DMS114 treated with DMSO at 0.1 percent for 48 hours (cell line): ENCODE measurements around the gene TBC1D1.

Experiments used
- DNase-seq: peaks from one replicate; lab custom pipeline; 2025; ENCODE audit not compliant: unreplicated experiment; lab: John Stamatoyannopoulos, UW

The TBC1D1 gene

GRCh38 chr4:38045289-38045988, 154.6 kb downstream of the TBC1D1 start:
- no peak for DNase-seq

GRCh38 chr4:38046727-38047489, 156.0 kb downstream of the TBC1D1 start:
- DNase-seq: no peak

GRCh38 chr4:38049545-38050170, 158.8 kb downstream of the TBC1D1 start:
- no peak for DNase-seq

DNA sequence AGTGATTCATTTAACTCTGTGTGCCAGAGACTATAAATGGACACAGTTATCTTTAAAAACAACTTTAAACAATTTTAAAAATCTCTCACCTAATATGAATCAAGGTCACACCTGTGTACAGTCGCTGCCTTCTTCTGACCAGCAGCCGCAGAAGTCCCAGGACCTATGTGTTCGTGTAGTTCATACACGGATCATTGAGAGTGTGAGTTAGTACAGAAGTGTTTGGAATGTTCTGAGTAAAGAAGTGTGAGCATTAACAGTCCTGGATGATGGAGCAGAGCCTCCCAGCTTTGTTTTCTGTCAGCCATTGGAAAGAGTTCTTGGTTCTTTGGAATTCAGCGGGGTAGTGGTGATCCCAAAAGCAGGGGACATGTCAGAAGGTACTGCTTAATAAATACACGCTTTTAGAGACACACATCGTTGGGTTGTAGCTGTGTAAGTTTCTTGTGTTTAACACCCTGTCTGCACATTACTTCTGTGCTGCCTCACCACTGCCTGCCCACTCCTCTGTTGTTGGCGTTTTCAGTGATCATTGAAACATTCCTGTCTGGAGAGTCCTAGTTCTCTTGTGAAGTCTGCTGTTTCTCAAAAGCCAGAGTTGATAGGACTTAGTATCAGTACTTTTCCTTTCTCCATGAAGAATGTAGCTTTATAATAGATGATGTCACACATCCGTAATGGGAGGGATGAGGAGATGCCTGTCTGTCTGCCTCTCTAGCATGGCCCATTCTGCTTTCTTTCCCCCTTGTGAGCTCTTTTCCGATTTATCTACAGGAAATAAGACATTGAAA, 159.9 kb downstream of the TBC1D1 start:
- DNase-seq: no peak

DNA sequence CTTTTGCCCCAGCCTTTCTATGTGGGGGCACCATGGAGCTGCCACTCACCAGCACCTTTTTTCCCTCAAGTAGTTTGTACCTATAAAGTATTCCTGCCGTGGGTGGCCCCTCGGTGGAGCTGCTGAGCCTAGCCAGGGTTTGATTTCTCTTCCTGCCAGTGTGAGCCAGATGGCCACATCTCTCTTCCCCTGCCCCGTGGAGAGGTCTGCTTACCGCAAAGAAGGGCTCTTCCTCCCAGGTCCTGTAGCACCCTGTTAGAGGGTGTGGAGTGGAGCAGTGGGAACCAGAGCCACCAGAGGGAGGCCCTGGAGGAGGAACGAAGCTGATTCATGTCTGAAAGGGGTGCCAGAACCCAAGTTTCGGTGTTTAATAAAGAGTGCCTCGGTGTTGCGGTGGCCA, 164.7 kb downstream of the TBC1D1 start:
- no peak for DNase-seq

- no peak for DNase-seq
Observed at GRCh38 chr4:38056011-38056685, 165.3 kb downstream of the TBC1D1 start.

DNA sequence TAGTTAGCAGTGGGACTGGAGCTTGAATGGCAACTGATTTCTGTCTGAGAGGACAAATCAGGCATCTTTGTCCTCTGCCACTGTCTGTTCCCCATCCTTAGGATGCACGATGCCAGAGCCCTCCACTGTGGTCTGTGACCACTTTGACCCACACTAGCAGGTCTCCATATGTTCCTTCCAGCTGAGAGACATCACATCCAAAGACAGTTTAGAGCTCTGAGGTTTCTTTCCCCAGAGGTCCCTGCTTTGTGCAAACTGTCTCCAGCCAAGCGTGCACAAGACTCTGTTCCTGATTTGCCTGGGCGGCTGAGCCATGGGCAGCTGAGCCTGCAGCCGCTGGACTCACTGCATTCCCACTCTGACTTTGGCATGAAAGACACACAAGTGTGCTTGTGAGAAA, 167.3 kb downstream of the TBC1D1 start:
- no peak for DNase-seq

GRCh38 chr4:38060829-38061431, 170.0 kb downstream of the TBC1D1 start:
- DNase-seq: no peak

DNA sequence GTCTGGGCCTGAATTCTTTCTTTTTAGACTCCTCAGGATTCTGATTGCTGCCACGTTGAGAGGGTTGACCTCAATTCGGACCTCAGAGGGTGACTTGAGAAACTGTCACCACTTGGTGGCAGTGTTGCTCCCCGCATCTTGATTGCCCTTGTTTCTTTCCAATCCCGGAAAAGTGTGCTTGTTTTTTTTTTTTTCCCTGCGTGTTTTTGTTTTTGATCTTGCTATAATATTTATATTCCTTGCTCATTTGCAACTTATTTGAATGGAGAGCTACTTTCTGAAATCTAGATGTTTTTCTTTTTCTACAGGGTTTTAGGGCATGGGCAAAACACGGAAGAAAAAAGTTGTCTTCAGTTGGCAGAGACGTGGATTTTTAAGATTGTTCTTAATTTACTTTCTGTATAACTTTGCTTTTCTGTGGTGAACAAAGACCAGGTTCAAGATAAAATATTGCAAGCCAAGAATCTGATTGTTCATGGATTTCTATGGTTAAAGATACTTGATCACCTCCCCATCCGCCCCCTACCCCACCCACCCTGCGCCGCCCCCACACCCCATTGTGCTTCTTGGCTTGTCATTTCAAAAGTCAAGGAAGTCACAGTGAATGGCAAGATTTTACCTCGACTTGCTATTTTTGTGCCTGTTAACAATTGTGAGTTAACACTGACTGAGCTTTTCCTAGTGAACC, 171.3 kb downstream of the TBC1D1 start:
- DNase-seq: peak; percentile 49

DNA sequence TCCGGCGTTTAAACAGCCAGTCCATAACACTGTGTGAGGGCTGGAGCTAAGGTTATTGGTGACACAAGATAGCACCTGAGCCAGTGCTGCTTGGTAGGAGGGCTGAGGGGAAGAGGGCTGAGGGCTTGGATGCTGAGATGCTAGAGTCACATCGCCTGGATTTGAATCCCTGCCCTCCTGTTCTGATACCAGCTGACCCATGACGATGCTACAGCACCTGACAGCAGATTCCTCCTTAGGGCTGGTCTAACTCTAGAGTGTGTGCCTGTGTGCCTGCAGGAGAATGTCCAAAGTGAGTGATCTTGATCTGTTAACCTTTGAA, 171.9 kb downstream of the TBC1D1 start:
- DNase-seq: no peak

DNA sequence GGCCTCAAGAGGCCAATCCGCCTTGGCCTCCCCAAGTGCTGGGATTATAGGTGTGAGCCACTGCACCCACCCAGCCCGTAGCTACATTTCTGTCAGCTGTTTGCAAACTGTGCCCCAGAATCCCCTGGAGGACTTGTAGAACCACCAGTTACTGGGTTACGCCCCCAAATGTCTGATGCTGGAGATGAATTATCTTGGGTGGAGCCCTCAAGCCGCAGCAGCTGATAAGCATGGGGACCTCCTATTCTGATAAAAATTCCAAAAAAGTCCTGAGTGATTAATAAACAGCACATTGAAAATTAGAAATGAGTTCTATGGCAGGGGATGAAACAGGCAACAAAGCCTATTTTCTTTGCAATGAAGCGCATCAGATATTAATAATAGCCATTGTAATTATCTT, 174.3 kb downstream of the TBC1D1 start:
- DNase-seq: no peak

DNA sequence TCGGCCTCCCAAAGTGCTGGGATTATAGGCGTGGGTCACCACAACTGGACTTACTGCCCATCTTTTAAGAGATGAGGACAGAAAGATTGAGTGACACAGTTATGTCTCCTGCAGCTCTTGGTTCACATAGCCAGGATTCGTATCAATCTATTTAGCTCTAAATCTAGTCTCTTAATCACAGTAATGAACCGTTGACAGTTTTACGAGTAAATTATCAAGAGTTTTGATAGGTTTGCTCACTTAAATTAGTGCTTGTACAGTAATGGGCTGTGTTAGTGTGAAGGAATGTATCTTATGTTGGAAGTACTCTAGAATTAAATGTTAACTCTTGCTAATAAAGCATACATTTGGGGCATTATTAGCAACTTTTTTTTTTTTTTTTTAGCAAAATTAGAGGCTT, 175.0 kb downstream of the TBC1D1 start:
- no peak for DNase-seq

DNA sequence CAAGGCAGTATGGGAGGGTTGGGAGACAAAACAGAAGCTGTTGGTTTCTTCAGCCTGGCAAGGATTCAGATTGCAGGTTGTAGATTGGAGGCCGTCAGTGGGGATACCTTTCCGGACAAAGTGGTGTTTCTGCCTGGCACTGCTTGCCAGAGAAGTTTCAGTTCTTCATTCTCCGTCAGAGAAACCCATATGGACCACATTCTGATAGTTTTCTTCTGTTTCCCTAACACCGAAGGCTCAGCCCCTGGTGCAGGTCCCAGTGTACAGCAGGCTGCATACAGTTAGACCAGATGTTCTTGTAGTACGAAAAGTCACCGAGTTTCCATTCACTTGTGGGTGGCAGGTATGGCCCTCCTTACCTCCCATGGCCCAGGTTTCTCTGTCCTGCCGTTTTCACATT, 176.6 kb downstream of the TBC1D1 start:
- DNase-seq: no peak

DNA sequence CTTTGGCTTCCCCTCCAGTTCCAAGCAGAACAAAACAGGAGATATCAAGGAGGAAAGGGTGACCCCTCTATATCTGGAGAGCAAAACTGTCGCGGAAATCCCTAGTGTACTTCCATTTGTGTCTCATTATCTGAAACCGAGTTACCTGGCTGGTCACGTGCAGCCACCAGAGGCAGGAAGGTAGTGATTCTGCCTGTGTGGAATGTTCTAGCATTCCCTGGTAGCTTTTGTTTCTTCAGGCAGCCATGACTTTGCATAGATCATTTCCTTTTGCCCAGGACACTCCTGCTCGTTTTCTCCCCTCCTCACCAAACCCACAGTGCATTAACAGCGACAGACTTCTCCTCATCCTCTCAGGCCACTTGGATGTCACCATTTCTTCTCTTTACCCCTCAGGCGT, 177.2 kb downstream of the TBC1D1 start:
- DNase-seq: no peak

GRCh38 chr4:38069271-38069760, 178.4 kb downstream of the TBC1D1 start:
- no peak for DNase-seq

- DNase-seq: no peak
Observed at GRCh38 chr4:38071801-38072431, 181.0 kb downstream of the TBC1D1 start.

DNA sequence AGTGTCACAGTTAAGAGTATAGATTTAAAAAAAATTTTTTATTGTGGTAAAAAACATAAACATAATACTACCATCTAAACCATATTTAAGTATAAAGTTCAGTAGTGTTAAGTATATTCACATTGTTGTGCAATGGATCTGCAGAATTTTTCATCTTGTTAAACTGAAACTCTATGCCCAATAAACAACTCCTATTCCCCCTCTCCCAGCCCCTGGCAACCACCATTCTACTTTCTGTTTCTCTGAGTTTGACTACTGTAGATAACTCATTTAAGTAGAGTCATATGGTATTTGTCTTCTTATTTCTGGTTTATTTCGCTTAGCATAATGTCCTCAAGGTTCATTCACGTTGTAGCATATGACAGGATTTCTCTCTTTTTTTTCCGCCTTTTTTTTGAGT, 181.7 kb downstream of the TBC1D1 start:
- no peak for DNase-seq

GRCh38 chr4:38073596-38074234, 182.8 kb downstream of the TBC1D1 start:
- no peak for DNase-seq
